Right atrium auricular region (tissue), 2 donors: Measurements from ENCODE around the gene TWF1. TPM values are rescaled to one million over a fixed set of nuclear protein-coding genes. Genes with fewer than 3 reads are reported as not detected.

Experiments used
- DNase-seq: peaks from one replicate; pipeline ENCODE4 v3.0.0-alpha.2; 2019; ENCODE audit warnings: low spot score
- H3K27ac ChIP-seq, 2 donors: fragments of 200-600 bp; sonication (generic); 1 replicate in 1 of 2; 2 replicates in 1 of 2; pipeline ENCODE4 v1.5.1; 2016 to 2019
- H3K27me3 ChIP-seq, 2 donors: fragments of 200-600 bp; sonication (generic); one replicate each; pipeline versions ENCODE4 v1.5.1 to v1.6.0; 2017 to 2019
- H3K36me3 ChIP-seq: fragments of 200-600 bp; sonication (generic); one replicate; pipeline ENCODE4 v1.5.1; 2016
- H3K4me1 ChIP-seq, 2 donors: fragments of 200-600 bp; sonication (generic); one replicate each; pipeline versions ENCODE4 v1.5.1 to v1.6.0; 2017 to 2019
- H3K4me3 ChIP-seq, 2 donors: fragments of 200-600 bp; sonication (generic); 1 replicate in 1 of 2; 2 replicates in 1 of 2; pipeline ENCODE4 v1.5.1; 2017 to 2019; ENCODE audit warnings: mild to moderate bottlenecking in 1 of 2, moderate library complexity in 1 of 2
- H3K9me3 ChIP-seq, 2 donors: fragments of 200-600 bp; sonication (generic); one replicate each; pipeline ENCODE4 v1.5.1; 2019
- CTCF ChIP-seq, 2 donors: fragments of 200-600 bp; sonication (generic); IDR thresholded peaks; one replicate each; pipeline ENCODE4 v1.5.1; 2019; ENCODE audit warnings: antibody characterized with exemption in 2 of 2
- total RNA-seq, 2 donors: library from RNA; depleted of rRNA; stranded (reverse); fragments of >200 nt; gene quantifications; one replicate each; pipeline ENCODE4 v1.1.0, GENCODE V29; 2016

Gene TWF1
- total RNA-seq, 2 donors from 2014 or later: 18.0 to 19.0 TPM

- H3K4me3 ChIP-seq: no peak overlapping the region
- DNase-seq: no peak
- peaks cover 9% of the 10 kb centered on the region for H3K36me3 ChIP-seq
- no peak for TF ChIP-seq CTCF (IDR thresholded peaks at IDR 0.05)
- H3K9me3 ChIP-seq: no peaks in the 10 kb centered on the region
- no peak overlapping the region for H3K27ac ChIP-seq
- H3K4me1 ChIP-seq: no peaks in the 10 kb centered on the region
- H3K27me3 ChIP-seq: no peaks in the 10 kb centered on the region
Measured at GRCh38 chr12:43841253-43841652, 35.1 kb upstream of the TWF1 start.

- no peaks in the 10 kb centered on the region for H3K9me3 ChIP-seq
- H3K4me1 ChIP-seq: peaks cover 0 to 3% of the 10 kb centered on the region in 2 donors
- no peak for DNase-seq
- H3K4me3 ChIP-seq: no peak overlapping the region
- H3K36me3 ChIP-seq: peaks cover 5% of the 10 kb centered on the region
- H3K27me3 ChIP-seq: no peaks in the 10 kb centered on the region
- no peak for TF ChIP-seq CTCF (IDR thresholded peaks at IDR 0.05)
- no peak overlapping the region for H3K27ac ChIP-seq
Measured at GRCh38 chr12:43840338-43840737, 34.2 kb upstream of the TWF1 start.

- Histone ChIP-seq H3K27ac (peak overlapping the region; percentile 96 to 98), H3K9me3 (no peaks in the 10 kb centered on the region), H3K36me3 (no peaks in the 10 kb centered on the region), H3K4me1 (peaks cover 0 to 12% of the 10 kb centered on the region in 2 donors), H3K27me3 (no peaks in the 10 kb centered on the region), H3K4me3 (peak overlapping the region; percentile 75 to 76)
- no peak for DNase-seq
- no peak for TF ChIP-seq CTCF (IDR thresholded peaks at IDR 0.05)
Measured at GRCh38 chr12:43836475-43836989, 30.4 kb upstream of the TWF1 start.

- peak within 1 kb of the TSS; percentile 75 to 76 for H3K4me3 ChIP-seq
- H3K27me3 ChIP-seq: no peaks in the 10 kb centered on the region
- peak within 1 kb of the TSS; percentile 96 to 98 for H3K27ac ChIP-seq
- TF ChIP-seq CTCF (IDR thresholded peaks at IDR 0.05): no peak
- H3K4me1 ChIP-seq: peaks cover 0 to 12% of the 10 kb centered on the region in 2 donors
- no peaks in the 10 kb centered on the region for H3K36me3 ChIP-seq
- DNase-seq: peak; percentile 71
- no peaks in the 10 kb centered on the region for H3K9me3 ChIP-seq
Measured at GRCh38 chr12:43835656-43836474, 29.7 kb upstream of the TWF1 start, which contains the start of gene TMEM117. TMEM117 (plus strand) TSS chr12:43836081.

GRCh38 chr12:43835264-43835655, 29.1 kb upstream of the TWF1 start:
- Histone ChIP-seq H3K4me3 (peak overlapping the region; percentile 75 to 76), H3K27me3 (no peaks in the 10 kb centered on the region), H3K9me3 (no peaks in the 10 kb centered on the region), H3K36me3 (no peaks in the 10 kb centered on the region), H3K4me1 (peaks cover 0 to 12% of the 10 kb centered on the region in 2 donors), H3K27ac (peak overlapping the region; percentile 96 to 98)
- DNase-seq: no peak
- no peak for TF ChIP-seq CTCF (IDR thresholded peaks at IDR 0.05)
